Stimulated activated CD4-positive, alpha-beta T cell treated with anti-CD3 and anti-CD28 coated beads, Interleukin-15, amount 100 ng/mL, for 1 hour (primary cell): Measurements from ENCODE around the gene ADAP2.
"Not testable (repeated sequence)": the region's sequence is repeated elsewhere in the genome, so short reads cannot be mapped to it uniquely, and the experiment has no call there.

Source experiments
- DNase-seq, 2 donors: peaks; one replicate each; pipeline ENCODE4 v3.0.0-alpha.2; 2020; ENCODE audit warnings: low read depth in 1 of 2, low spot score in 1 of 2

Gene ADAP2

GRCh38 chr17:30929081-30929633, 7.4 kb downstream of the ADAP2 start:
- no peak for DNase-seq

DNA sequence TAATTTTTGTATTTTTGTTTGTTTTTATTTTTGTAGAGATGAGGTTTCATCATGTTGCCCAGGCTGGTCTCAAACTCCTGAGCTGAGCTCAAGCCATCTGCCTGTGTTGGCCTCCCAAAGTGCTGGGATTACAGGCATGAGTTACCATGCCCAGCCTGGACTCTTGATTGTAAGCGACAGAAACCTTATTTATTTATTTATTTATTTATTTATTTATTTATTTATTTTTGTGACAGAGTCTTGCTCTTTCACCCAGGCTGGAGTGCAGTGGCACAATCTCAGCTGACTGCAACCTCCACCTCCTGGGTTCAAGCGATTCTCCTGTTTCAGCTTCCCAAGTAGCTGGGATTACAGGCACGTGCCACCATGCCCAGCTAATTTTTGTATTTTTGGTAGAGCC, 8.1 kb downstream of the ADAP2 start:
- DNase-seq, result not testable (repeated sequence)

DNA sequence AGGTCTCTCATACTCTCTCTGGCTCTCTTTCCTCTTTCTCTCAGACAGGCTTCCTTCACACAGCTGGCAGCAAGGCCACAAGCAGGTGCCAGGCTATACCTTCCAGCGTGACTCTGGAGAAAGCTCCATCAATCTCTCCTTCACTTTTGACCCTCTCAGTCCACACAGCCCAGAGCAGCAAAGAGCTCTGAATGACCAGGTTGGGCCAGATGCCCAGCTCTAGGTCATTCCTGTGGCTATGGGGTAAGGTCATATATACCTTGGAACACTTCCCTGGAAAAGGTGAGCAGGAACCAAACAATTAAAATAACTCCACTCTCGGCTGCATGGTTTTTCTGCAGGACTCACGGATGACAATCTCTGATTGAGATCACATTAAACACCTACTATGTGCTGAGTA, 8.8 kb downstream of the ADAP2 start:
- DNase-seq, result no peak

DNA sequence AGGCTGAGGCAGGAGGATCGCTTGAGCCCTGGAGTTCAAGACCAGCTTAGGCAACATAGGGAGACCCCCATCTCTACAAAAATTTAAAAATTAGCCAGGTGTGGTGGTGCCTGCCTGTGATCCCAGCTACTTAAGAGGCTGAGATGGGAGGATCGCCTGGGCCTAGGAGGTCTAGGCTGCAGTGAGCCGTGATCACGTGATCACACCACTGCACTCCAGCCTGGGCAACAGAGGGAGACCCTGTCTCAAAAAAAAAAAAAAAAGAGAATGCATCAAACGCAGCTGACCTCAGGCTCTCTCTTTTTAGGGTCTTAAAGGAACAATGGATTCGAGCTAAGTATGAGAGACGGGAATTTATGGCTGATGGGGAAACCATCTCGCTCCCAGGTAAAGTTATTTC, 9.8 kb downstream of the ADAP2 start:
- DNase-seq, result not testable (repeated sequence)

GRCh38 chr17:30933966-30934365, 12.2 kb downstream of the ADAP2 start:
- no peak for DNase-seq

GRCh38 chr17:30939051-30939689, 17.4 kb downstream of the ADAP2 start:
- no peak for DNase-seq

DNA sequence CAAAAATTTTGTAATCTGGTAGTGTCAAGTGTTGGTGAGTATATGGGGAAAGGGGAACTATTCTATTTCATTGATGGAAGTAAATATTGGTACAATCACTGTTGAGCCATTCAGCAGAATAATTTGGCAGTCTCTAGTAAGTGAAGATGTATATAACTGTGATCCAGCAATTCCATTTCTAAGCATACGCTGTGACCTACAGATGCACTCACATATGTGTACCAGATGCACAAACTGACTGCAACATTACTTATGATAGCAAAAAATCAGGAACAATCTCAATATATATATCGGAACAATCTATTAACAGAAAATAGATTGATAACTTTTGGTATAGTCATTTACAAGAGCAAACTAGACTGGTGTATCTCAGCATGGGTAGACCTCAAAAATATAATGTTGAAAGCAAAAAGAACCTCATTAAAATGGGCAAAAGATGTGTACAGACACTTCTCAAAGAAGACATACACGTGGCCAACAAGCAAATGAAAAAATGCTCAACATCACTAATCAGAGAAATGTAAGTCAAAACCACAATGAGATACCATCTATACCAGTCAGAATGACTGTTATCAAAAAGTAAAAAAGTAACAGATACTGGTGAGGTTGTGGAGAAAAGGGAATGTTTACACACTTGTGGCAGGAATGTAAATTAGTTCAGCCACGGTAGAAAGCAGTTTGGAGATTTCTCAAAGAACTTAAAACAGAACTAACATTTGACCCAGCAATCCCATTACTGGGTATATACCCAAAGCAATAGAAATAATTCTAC, 20.7 kb downstream of the ADAP2 start:
- DNase-seq, result no peak

- DNase-seq, result no peak
These were observed 26.1 kb downstream of the ADAP2 start for GRCh38 chr17:30947796-30948195.

DNA sequence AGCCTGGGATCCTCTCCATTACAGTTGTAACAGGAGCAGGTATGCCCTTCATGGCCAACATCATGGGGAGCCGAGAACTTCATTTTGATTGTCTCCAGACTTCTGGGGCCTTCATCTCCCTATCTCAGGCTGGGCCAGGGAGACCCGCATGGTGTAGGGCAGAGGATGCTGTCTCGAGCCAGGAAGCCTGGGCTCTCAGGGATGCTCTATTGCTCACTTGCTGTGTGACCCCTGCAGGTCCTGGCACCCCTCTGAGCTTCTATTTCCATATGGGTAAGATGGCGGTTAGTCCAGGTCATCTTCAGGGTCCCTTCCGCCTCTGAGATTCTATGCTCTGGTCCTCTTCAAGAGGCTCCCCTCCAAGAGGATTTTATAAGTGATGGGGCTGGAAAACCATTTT, 28.4 kb downstream of the ADAP2 start:
- DNase-seq, result no peak

- DNase-seq, result no peak
These were observed 29.1 kb downstream of the ADAP2 start for GRCh38 chr17:30950669-30951399.

GRCh38 chr17:30952638-30953393, 31.1 kb downstream of the ADAP2 start:
- no peak for DNase-seq

- no peak for DNase-seq
These were observed 32.5 kb downstream of the ADAP2 start for GRCh38 chr17:30954046-30954830.

DNA sequence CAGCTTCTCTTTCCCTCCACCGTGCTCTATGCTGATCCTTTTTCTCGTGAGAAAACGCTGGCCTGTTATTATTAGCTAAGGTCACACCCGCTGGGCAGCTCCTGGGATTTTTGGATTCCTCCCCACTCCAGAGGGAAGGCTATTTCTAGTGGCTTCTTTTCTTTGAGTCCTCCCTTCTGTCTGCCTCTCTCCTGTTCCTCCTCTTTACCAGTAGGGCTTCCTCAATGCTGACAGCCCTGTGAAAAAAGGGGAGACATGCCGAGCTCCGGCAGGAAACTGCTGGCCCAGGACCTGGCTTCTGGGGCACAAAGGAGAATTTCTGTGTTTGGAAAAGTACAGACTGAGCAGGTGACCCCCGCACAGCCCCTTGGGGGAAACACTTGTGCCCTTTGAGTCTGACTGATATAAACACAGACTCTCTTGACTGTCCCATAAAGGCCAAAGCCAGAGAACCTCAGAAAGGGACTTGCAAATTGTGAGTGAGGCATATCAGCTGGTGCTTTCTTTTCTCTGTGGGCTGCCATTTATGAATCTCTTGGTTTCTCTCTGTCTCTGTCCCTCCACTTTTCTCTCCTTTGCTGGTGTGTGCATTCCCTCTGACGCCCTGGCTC, 35.1 kb downstream of the ADAP2 start:
- no peak for DNase-seq

- DNase-seq, result no peak
These were observed 36.0 kb downstream of the ADAP2 start for GRCh38 chr17:30957741-30958140.

DNA sequence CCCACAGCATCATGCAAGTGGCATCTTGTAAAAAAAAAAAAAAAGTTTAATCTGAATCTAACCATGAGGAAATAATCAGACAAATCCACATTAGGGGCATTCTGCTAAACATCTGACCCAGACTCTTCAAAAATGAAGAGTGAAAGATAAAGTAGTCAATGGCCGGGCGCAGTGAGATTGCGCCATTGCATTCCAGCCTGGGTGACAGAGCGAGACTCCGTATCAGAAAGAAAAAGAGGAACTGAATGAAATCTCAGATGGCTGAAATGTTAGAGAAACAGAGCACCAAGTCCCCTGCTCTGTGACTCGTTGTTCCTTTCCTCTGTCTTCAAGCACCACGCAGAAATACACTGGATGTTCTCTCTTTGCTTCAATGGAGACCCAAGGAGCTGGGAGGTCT, 36.4 kb downstream of the ADAP2 start:
- no peak for DNase-seq

GRCh38 chr17:30961209-30962188, 39.8 kb downstream of the ADAP2 start:
- no peak for DNase-seq

GRCh38 chr17:30964312-30964711, 42.6 kb downstream of the ADAP2 start:
- not testable (repeated sequence) for DNase-seq

- DNase-seq, result no peak
These were observed 43.1 kb downstream of the ADAP2 start for GRCh38 chr17:30964876-30965275.

DNA sequence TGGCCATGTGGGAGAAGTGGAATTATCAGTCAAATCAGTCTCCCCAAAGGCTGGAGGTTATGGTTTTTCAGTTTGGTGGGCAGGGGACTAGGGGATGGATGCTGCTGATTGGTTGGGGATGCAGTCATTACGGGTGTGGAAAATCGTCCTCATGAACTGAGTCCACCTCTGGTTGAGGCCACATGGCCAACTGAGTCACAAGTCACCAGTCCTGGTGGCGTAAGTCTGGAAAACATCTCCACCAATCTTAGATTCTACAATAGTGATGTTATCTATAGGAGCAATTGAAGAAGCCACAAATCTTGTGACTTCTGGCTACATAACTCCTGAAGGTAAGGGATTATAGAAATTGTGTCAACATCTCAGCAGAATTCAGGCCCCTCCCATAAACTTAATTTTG, 43.9 kb downstream of the ADAP2 start:
- DNase-seq, result no peak
